KG1 (cell line): ENCODE data around the gene PDIA5.
"Not testable (repeated sequence)": the region's sequence is repeated elsewhere in the genome, so short reads cannot be mapped to it uniquely, and the experiment has no call there.

ENCODE experiments used
- DNase-seq: peaks from one replicate; lab custom pipeline; 2025; lab: John Stamatoyannopoulos, UW

The PDIA5 gene

GRCh38 chr3:123149525-123149924 is 82.7 kb downstream of the PDIA5 start:
- DNase-seq, result no peak

GRCh38 chr3:123150449-123151215 is 83.8 kb downstream of the PDIA5 start:
- DNase-seq, result no peak

GRCh38 chr3:123151251-123151705 is 84.5 kb downstream of the PDIA5 start:
- no peak for DNase-seq

GRCh38 chr3:123151853-123152420 is 85.1 kb downstream of the PDIA5 start:
- not testable (repeated sequence) for DNase-seq

GRCh38 chr3:123152687-123153086 is 85.9 kb downstream of the PDIA5 start:
- DNase-seq, result no peak

GRCh38 chr3:123153125-123154019 is 86.5 kb downstream of the PDIA5 start:
- DNase-seq, result no peak

DNA sequence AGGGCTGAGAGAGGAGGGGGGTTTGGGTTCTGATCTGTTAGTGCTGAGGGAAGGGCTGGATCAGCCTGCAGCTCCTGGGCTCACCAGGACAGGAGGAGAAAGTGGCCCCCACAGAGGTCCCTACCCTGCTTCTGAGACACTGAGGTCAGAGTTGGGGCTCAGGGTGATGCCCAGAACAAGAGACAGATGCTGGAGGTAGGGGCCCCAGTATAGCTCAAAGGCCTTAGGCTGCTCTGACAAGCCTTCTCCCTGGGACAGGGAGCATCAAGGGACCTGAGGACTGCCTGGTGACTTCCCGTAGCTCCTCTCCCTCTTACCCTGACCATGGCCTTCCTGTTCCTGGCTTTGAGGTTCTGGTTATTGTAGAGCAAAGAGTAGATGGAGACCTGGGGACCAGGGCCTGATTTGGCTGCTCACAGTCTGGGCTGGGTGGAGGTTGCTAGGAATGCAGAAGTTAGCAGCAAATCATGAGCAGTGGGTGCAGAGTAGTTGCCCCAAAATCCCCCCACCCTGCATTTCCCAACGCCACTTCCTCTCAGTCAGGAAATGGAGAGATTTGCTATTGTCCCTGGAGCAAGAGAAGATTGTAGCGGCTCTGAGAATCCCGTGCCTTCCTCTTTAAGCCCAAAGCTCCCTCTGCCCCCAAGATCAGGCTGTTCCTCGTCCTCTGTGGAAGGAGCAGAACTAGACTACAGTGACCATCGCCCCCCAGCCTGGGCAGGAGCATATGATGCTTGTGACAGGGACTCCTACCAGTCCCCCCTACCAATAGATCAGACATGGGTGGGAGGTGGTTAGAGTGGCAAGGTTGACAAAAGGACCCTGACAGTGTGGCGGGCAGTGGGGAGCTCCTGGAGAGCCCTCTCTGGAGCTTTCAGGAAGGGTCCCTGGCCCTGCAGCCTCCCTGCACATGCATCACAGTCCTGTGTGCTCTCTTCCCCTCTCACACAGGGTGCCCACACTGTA is 87.5 kb downstream of the PDIA5 start:
- no peak for DNase-seq

DNA sequence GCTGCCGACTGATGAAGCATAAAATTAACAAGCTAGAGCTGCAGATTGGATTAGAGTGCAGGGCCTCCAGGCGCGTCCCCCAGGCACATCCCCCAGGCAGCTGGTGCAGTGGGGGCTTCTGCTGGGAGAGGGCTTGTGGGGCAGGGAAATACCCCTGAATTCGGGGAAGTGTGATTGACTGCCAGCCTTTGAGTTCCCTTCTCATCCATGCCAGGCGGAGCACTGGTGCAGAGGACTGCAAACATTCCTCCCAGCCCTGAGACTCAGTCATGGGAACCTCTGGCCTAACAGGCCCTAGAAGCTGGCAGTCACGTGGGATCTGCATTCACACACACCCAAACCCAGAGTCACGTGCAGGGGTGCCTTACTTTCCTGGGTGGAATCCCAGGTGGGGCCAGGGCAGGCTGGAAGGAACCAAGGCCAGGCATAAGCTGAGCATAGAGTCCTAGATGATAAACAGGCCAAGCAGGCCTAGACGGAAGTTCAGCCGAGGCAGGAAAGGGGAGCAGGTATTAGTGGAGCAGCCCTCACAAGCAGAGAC is 88.7 kb downstream of the PDIA5 start:
- no peak for DNase-seq

DNA sequence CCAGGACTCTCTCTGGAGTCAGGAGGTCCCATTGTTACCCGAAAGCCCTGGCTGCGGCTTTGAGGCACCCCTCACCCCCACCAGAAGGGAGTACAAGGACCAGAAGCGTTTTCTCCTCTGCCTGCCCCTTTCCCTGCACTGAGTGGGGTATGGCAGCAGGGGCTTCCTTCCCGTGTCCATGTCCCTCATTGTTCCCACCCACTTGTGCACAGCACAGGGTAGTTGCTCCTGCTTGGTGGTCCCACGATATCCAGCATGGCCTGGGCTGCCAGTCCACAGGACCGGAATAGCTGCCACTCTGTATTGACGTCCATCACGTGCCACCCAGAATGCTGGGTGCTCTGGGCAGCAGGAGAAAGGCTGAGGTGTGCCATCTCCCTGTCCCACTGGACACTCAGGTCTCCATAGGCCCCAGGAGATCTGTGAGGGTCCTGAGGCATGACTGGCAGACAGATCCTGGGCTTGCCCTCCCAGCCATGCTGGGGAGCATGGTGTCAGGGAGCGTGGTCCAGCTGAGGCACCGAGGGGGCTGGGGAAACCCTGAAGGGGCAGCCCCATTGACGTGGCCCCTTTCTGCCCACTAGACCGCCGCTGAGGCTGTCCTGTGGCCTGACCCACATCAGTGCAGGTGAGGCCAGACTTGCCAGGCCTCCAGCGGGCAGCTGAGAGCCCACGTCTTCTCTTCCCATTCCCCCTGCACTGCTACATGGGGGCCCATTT is 89.6 kb downstream of the PDIA5 start:
- DNase-seq, result no peak

GRCh38 chr3:123157209-123157597 is 90.4 kb downstream of the PDIA5 start:
- DNase-seq, result no peak

DNA sequence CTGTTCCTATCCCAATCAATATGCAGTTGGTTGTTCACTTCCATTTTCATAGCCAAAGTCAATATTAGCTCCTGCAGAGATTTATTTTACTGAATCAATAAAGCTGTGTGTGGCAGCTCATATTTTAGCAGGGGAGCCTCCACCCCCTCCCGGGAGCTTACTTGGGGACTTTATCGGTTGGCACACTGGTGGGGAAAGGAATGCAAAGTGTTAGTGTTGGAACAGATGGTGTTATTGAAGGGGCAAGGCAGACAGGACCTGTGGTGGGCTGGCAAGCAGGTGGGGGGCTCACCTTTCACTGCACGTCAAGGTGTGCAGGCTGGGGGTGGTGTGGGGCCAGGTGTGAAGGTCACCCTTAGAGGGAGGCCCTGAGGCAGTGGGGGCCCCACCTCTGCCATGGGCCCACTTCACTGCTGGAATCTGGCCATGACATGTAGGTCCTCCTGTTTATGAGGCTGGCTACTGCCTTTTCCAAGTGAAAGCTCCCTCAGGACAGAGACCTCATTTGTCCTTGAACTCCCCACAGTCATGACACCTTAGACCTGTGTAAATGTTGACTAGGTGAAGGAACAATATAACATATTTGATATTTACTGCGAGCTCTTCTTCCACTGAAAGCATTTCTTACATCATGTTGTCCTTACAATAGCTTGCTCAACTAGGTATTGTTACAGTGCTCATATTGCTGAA is 90.9 kb downstream of the PDIA5 start:
- no peak for DNase-seq

- DNase-seq, result no peak
These were observed 91.5 kb downstream of the PDIA5 start for GRCh38 chr3:123158330-123158729.

- DNase-seq, result no peak
These were observed 92.1 kb downstream of the PDIA5 start for GRCh38 chr3:123158899-123159390.

- DNase-seq, result no peak
These were observed 93.3 kb downstream of the PDIA5 start for GRCh38 chr3:123159926-123160635.

GRCh38 chr3:123161167-123161566 is 94.3 kb downstream of the PDIA5 start:
- no peak for DNase-seq

DNA sequence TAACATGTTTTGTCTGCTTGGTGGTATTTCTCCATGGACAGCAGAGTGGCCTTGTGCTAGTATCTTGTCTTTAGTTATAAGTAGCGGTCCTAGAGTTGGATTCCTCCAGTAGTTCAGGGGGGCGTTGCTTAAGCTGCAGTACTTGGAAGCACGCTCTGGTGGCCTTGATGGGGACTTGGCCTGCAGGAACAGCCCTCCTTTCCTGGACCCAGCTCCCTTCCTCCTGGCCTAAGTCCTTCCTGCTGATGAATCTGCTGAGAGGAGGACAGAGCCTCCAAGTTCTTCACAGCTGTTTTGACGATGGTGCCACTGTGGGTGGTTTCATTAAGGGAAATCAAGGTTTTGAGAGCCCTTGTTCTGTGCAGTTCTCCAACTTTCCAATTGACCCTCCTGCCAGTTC is 96.3 kb downstream of the PDIA5 start:
- no peak for DNase-seq

- no peak for DNase-seq
These were observed 98.3 kb downstream of the PDIA5 start for GRCh38 chr3:123165163-123165562.

DNA sequence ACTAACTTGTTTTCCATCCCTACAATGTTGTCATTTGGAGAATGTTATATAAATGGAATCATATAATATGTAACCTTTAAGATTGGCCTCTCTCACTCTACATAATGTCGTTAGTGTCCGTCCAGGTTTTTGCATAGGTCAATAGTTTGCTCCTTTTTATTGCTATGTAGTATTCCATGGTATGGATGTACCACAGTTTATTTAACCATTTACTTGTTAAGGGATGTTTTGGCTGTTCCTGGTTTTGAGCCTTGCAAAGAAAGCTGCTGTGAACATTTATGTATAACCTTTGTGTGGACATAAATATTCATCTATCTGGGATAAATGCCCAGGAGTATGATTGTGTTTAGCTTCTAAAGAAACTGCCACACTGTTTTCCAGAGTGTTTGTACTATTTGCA is 100.9 kb downstream of the PDIA5 start:
- no peak for DNase-seq

DNA sequence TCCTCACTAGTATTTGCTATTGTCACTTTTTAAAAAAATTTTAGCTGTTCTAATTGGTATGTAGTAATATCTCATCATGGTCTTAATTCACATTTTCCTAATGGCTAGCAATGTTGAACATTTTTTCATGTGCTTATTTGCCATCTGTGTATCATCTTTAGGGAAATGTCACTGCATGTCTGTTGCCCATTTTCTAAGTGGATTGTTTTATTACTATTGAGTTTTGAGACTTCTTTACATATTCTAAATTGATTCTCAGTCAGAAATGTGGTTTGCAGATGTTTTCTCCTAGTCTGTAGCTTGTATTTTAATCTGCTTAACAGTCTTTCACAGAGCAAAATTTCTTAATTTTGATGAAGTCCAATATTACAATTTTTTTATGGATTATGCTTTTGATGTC is 101.3 kb downstream of the PDIA5 start:
- DNase-seq, result no peak
